ENCODE data around the gene LRMDA. TPM values are rescaled to one million over a fixed set of nuclear protein-coding genes. Genes with fewer than 3 reads are reported as not detected.

The LRMDA gene
- total and polyA plus RNA-seq, 2 of the 13 experiments (the other 11 are each of a cell fraction or from before 2014, with no cell fraction given): 13.4 to 22.0 TPM

GRCh38 chr10:75619635-75620034 is 188.2 kb downstream of the LRMDA start (continued):
- TF ChIP-seq ETV6 (CRISPR knock-in tag; conservative IDR thresholded peaks at IDR 0.05) (no peak), SMYD3 (CRISPR knock-in tag; IDR thresholded peaks at IDR 0.05) (no peak), ZNF644 (CRISPR knock-in tag; IDR thresholded peaks at IDR 0.05; ENCODE audit: low read depth) (no peak; the same call in 1 of the 2 replicates), ZFP91 (CRISPR knock-in tag; IDR thresholded peaks at IDR 0.05; ENCODE audit: borderline replicate concordance) (no peak), ATM (IDR thresholded peaks at IDR 0.05; ENCODE audit: borderline replicate concordance) (no peak), NR2F1 (CRISPR knock-in tag; IDR thresholded peaks at IDR 0.05) (0 out of 4 replicates have a peak, but pooled peaks of 1 of the 2 experiments have one; percentile 27), NFE2L2 (IDR thresholded peaks at IDR 0.05; ENCODE audit: low read length) (no peak), CC2D1A (CRISPR knock-in tag; IDR thresholded peaks at IDR 0.05) (no peak), ELF3 (CRISPR knock-in tag; IDR thresholded peaks at IDR 0.05) (no peak), MZF1 (CRISPR knock-in tag; IDR thresholded peaks at IDR 0.05; ENCODE audit: borderline replicate concordance) (no peak), NFAT5 (CRISPR knock-in tag; IDR thresholded peaks at IDR 0.05) (no peak), ZNF546 (CRISPR knock-in tag; conservative IDR thresholded peaks at IDR 0.05) (no peak), MED13 (CRISPR knock-in tag; IDR thresholded peaks at IDR 0.05) (no peak), ZNF292 (CRISPR knock-in tag; IDR thresholded peaks at IDR 0.05; ENCODE audit: borderline replicate concordance, low read depth) (peak; percentile 37; the same call in 1 of the 2 replicates), ZMYM4 (CRISPR knock-in tag; IDR thresholded peaks at IDR 0.05) (peak; percentile 65), MIXL1 (CRISPR knock-in tag; IDR thresholded peaks at IDR 0.05) (no peak), IRF2 (CRISPR knock-in tag; IDR thresholded peaks at IDR 0.05) (no peak), HNF4A (CRISPR knock-in tag; IDR thresholded peaks at IDR 0.05) (peak; percentile 79), RCOR2 (CRISPR knock-in tag; IDR thresholded peaks at IDR 0.05) (0 out of 2 replicates have a peak, but pooled peaks have one; percentile 31), ZBTB8A (CRISPR knock-in tag; IDR thresholded peaks at IDR 0.05; ENCODE audit: borderline replicate concordance, low read depth) (no peak)
- TF ChIP-seq, protein P1, sequence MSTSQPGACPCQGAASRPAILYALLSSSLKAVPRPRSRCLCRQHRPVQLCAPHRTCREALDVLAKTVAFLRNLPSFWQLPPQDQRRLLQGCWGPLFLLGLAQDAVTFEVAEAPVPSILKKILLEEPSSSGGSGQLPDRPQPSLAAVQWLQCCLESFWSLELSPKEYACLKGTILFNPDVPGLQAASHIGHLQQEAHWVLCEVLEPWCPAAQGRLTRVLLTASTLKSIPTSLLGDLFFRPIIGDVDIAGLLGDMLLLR (CRISPR knock-in tag; IDR thresholded peaks at IDR 0.05): no peak
- TF ChIP-seq, protein P2, sequence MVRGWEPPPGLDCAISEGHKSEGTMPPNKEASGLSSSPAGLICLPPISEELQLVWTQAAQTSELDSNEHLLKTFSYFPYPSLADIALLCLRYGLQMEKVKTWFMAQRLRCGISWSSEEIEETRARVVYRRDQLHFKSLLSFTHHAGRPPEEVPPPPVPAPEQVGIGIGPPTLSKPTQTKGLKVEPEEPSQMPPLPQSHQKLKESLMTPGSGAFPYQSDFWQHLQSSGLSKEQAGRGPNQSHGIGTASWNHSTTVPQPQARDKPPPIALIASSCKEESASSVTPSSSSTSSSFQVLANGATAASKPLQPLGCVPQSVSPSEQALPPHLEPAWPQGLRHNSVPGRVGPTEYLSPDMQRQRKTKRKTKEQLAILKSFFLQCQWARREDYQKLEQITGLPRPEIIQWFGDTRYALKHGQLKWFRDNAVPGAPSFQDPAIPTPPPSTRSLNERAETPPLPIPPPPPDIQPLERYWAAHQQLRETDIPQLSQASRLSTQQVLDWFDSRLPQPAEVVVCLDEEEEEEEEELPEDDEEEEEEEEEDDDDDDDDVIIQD (CRISPR knock-in tag; IDR thresholded peaks at IDR 0.05; ENCODE audit: low read depth): no peak

Data from HepG2 (cell line).